HG03045 (cell line): ENCODE measurements around the gene KCNQ1.

Experiments
- ATAC-seq: cut with Tn5 transposase; IDR thresholded peaks from one replicate; pipeline ENCODE4 v1.9.1; 2021; ENCODE audit warnings: mild to moderate bottlenecking, moderate library complexity; ENCODE audit not compliant: unreplicated experiment

Gene KCNQ1

GRCh38 chr11:2542406-2542805 is 97.6 kb downstream of the KCNQ1 start:
- ATAC-seq: no peak

- no peak for ATAC-seq
Measured at GRCh38 chr11:2547806-2548205, 103.0 kb downstream of the KCNQ1 start.

GRCh38 chr11:2548596-2548995 is 103.8 kb downstream of the KCNQ1 start:
- no peak for ATAC-seq

GRCh38 chr11:2549080-2549479 is 104.3 kb downstream of the KCNQ1 start:
- ATAC-seq: no peak

- ATAC-seq: no peak
Measured at GRCh38 chr11:2549491-2549875, 104.7 kb downstream of the KCNQ1 start.

GRCh38 chr11:2549876-2550605 is 105.2 kb downstream of the KCNQ1 start:
- no peak for ATAC-seq

GRCh38 chr11:2550606-2550970 is 105.8 kb downstream of the KCNQ1 start:
- ATAC-seq: no peak

GRCh38 chr11:2551131-2551530 is 106.3 kb downstream of the KCNQ1 start:
- no peak for ATAC-seq

- no peak for ATAC-seq
Measured at GRCh38 chr11:2552210-2552609, 107.4 kb downstream of the KCNQ1 start.

- no peak for ATAC-seq
Measured at GRCh38 chr11:2553198-2553597, 108.4 kb downstream of the KCNQ1 start.

- no peak for ATAC-seq
Measured at GRCh38 chr11:2553886-2554285, 109.1 kb downstream of the KCNQ1 start.

- ATAC-seq: no peak
Measured at GRCh38 chr11:2554338-2555207, 109.8 kb downstream of the KCNQ1 start.

GRCh38 chr11:2555336-2555735 is 110.5 kb downstream of the KCNQ1 start:
- no peak for ATAC-seq

GRCh38 chr11:2555891-2556290 is 111.1 kb downstream of the KCNQ1 start:
- no peak for ATAC-seq

GRCh38 chr11:2557381-2557780 is 112.6 kb downstream of the KCNQ1 start:
- ATAC-seq: no peak

GRCh38 chr11:2558397-2558796 is 113.6 kb downstream of the KCNQ1 start:
- ATAC-seq: no peak

GRCh38 chr11:2558861-2559526 is 114.2 kb downstream of the KCNQ1 start:
- ATAC-seq: no peak

GRCh38 chr11:2559527-2560311 is 114.9 kb downstream of the KCNQ1 start:
- no peak for ATAC-seq

GRCh38 chr11:2561696-2562581 is 117.1 kb downstream of the KCNQ1 start:
- ATAC-seq: no peak

- ATAC-seq: no peak
Measured at GRCh38 chr11:2562890-2563212, 118.0 kb downstream of the KCNQ1 start.
